ENCODE measurements around the gene NTSR2. TPM values are rescaled to one million over a fixed set of nuclear protein-coding genes. Genes with fewer than 3 reads are reported as not detected.

NTSR2 gene
- polyA plus RNA-seq, 6 donors from 2014 or later = not detected

- H3K4me1 Mint-ChIP-seq = no peaks in the 10 kb centered on the region
- H3K27ac Mint-ChIP-seq = no peak overlapping the region
- no peaks in the 10 kb centered on the region for H3K9me3 Mint-ChIP-seq
- peaks cover 3 to 18% (median 8%) of the 10 kb centered on the region in 3 donors for H3K27me3 Mint-ChIP-seq
- ATAC-seq (ENCODE audit: low read depth in 2 of 2) (no peak), DNase-seq (no peak)
- H3K4me3 Mint-ChIP-seq = no peak overlapping the region
- peaks cover 0 to 5% of the 10 kb centered on the region in 2 donors for H3K36me3 Mint-ChIP-seq
These were observed 39.3 kb upstream of the NTSR2 start for GRCh38 chr2:11709293-11709692.

GRCh38 chr2:11708106-11708505 lies 38.1 kb upstream of the NTSR2 start:
- no peak for DNase-seq
- Mint-ChIP-seq H3K27ac (no peak overlapping the region), H3K4me1 (no peaks in the 10 kb centered on the region), H3K36me3 (peaks cover 0 to 5% of the 10 kb centered on the region in 2 donors), H3K4me3 (peak overlapping the region in 1 of 8 donors; percentile 27), H3K9me3 (no peaks in the 10 kb centered on the region), H3K27me3 (peaks cover 7 to 16% (median 8%) of the 10 kb centered on the region in 3 donors)
- no peak for ATAC-seq (ENCODE audit: low read depth in 2 of 2)

- Mint-ChIP-seq H3K9me3 (no peaks in the 10 kb centered on the region), H3K36me3 (peaks cover 0 to 5% of the 10 kb centered on the region in 2 donors), H3K27ac (peak overlapping the region in 1 of 6 donors; percentile 0), H3K27me3 (peaks cover 4 to 16% (median 8%) of the 10 kb centered on the region in 3 donors), H3K4me3 (no peak overlapping the region), H3K4me1 (no peaks in the 10 kb centered on the region)
- ATAC-seq (ENCODE audit: low read depth in 2 of 2) (no peak), DNase-seq (no peak)
These were observed 35.7 kb upstream of the NTSR2 start for GRCh38 chr2:11705711-11706110.

- H3K27me3 Mint-ChIP-seq = peaks cover 4 to 15% (median 8%) of the 10 kb centered on the region in 3 donors
- ATAC-seq (ENCODE audit: low read depth in 2 of 2) = no peak
- no peaks in the 10 kb centered on the region for H3K4me1 Mint-ChIP-seq
- H3K27ac Mint-ChIP-seq = peak overlapping the region in 1 of 6 donors; percentile 36
- DNase-seq = no peak
- peaks cover 0 to 5% of the 10 kb centered on the region in 2 donors for H3K36me3 Mint-ChIP-seq
- H3K9me3 Mint-ChIP-seq = no peaks in the 10 kb centered on the region
- no peak overlapping the region for H3K4me3 Mint-ChIP-seq
These were observed 35.1 kb upstream of the NTSR2 start for GRCh38 chr2:11705063-11705462.

- Mint-ChIP-seq H3K36me3 (peaks cover 0 to 5% of the 10 kb centered on the region in 2 donors), H3K27me3 (peaks cover 4 to 18% (median 8%) of the 10 kb centered on the region in 3 donors), H3K4me3 (peak overlapping the region in 1 of 8 donors; percentile 49), H3K4me1 (no peaks in the 10 kb centered on the region), H3K9me3 (no peaks in the 10 kb centered on the region), H3K27ac (peak overlapping the region in 3 of 6 donors; percentile 5 to 85 (median 29))
- ATAC-seq (ENCODE audit: low read depth in 2 of 2) (no peak), DNase-seq (no peak)
These were observed 33.7 kb upstream of the NTSR2 start for GRCh38 chr2:11703700-11704099.

- peaks cover 4 to 13% (median 8%) of the 10 kb centered on the region in 3 donors for H3K27me3 Mint-ChIP-seq
- no peak overlapping the region for H3K27ac Mint-ChIP-seq
- peaks cover 0 to 5% of the 10 kb centered on the region in 2 donors for H3K36me3 Mint-ChIP-seq
- no peak for DNase-seq
- no peaks in the 10 kb centered on the region for H3K4me1 Mint-ChIP-seq
- no peak for ATAC-seq (ENCODE audit: low read depth in 2 of 2)
- H3K9me3 Mint-ChIP-seq = no peaks in the 10 kb centered on the region
- no peak overlapping the region for H3K4me3 Mint-ChIP-seq
These were observed 33.0 kb upstream of the NTSR2 start for GRCh38 chr2:11702946-11703345.

- H3K36me3 Mint-ChIP-seq = no peaks in the 10 kb centered on the region
- H3K27ac Mint-ChIP-seq = no peak overlapping the region
- peak; percentile 83 to 88 for ATAC-seq (ENCODE audit: low read depth in 2 of 2)
- H3K27me3 Mint-ChIP-seq = peaks cover 5 to 12% (median 5%) of the 10 kb centered on the region in 3 donors
- H3K9me3 Mint-ChIP-seq = no peaks in the 10 kb centered on the region
- H3K4me1 Mint-ChIP-seq = no peaks in the 10 kb centered on the region
- peak; percentile 69 for DNase-seq
- no peak overlapping the region for H3K4me3 Mint-ChIP-seq
These were observed 31.8 kb upstream of the NTSR2 start for GRCh38 chr2:11701751-11702301.

GRCh38 chr2:11701206-11701605 lies 31.2 kb upstream of the NTSR2 start:
- Mint-ChIP-seq H3K9me3 (no peaks in the 10 kb centered on the region), H3K4me3 (no peak overlapping the region), H3K27ac (no peak overlapping the region), H3K27me3 (peaks cover 9 to 19% (median 10%) of the 10 kb centered on the region in 3 donors), H3K36me3 (no peaks in the 10 kb centered on the region), H3K4me1 (no peaks in the 10 kb centered on the region)
- DNase-seq (no peak), ATAC-seq (ENCODE audit: low read depth in 2 of 2) (peak; percentile 15 to 39)

GRCh38 chr2:11699686-11700670 lies 30.0 kb upstream of the NTSR2 start:
- no peaks in the 10 kb centered on the region for H3K4me1 Mint-ChIP-seq
- no peak for ATAC-seq (ENCODE audit: low read depth in 2 of 2)
- H3K27ac Mint-ChIP-seq = peak overlapping the region in 1 of 6 donors; percentile 39
- H3K4me3 Mint-ChIP-seq = no peak overlapping the region
- peaks cover 15 to 27% (median 17%) of the 10 kb centered on the region in 3 donors for H3K27me3 Mint-ChIP-seq
- H3K9me3 Mint-ChIP-seq = no peaks in the 10 kb centered on the region
- DNase-seq = no peak
- H3K36me3 Mint-ChIP-seq = no peaks in the 10 kb centered on the region

GRCh38 chr2:11698009-11698922 lies 28.3 kb upstream of the NTSR2 start:
- ATAC-seq (ENCODE audit: low read depth in 2 of 2) (no peak), DNase-seq (no peak)
- H3K27ac Mint-ChIP-seq = peak overlapping the region in 1 of 6 donors; percentile 12
- H3K36me3 Mint-ChIP-seq = no peaks in the 10 kb centered on the region
- no peaks in the 10 kb centered on the region for H3K9me3 Mint-ChIP-seq
- no peak overlapping the region for H3K4me3 Mint-ChIP-seq
- no peaks in the 10 kb centered on the region for H3K4me1 Mint-ChIP-seq
- peaks cover 14 to 27% (median 17%) of the 10 kb centered on the region in 3 donors for H3K27me3 Mint-ChIP-seq

- DNase-seq (no peak), ATAC-seq (ENCODE audit: low read depth in 2 of 2) (no peak)
- Mint-ChIP-seq H3K27me3 (peaks cover 13 to 27% (median 23%) of the 10 kb centered on the region in 3 donors), H3K4me1 (peaks cover 0 to 5% (median 4%) of the 10 kb centered on the region in 3 donors), H3K27ac (no peak overlapping the region), H3K9me3 (no peaks in the 10 kb centered on the region), H3K4me3 (no peak overlapping the region), H3K36me3 (no peaks in the 10 kb centered on the region)
These were observed 27.3 kb upstream of the NTSR2 start for GRCh38 chr2:11697103-11697871.

- Mint-ChIP-seq H3K9me3 (no peaks in the 10 kb centered on the region), H3K27me3 (peaks cover 13 to 27% (median 23%) of the 10 kb centered on the region in 3 donors), H3K4me1 (peaks cover 0 to 5% (median 4%) of the 10 kb centered on the region in 3 donors), H3K27ac (no peak overlapping the region), H3K4me3 (no peak overlapping the region), H3K36me3 (no peaks in the 10 kb centered on the region)
- DNase-seq = no peak
- ATAC-seq (ENCODE audit: low read depth in 2 of 2) = no peak
These were observed 26.7 kb upstream of the NTSR2 start for GRCh38 chr2:11696736-11697102.
